ENCODE results near the gene ZNF280A. TPM values are rescaled to one million over a fixed set of nuclear protein-coding genes. Genes with fewer than 3 reads are reported as not detected.
"Not testable (repeated sequence)": the region's sequence is repeated elsewhere in the genome, so short reads cannot be mapped to it uniquely, and the experiment has no call there.

The ZNF280A gene
- total RNA-seq, 1 donor from 2014 or later, result not detected

GRCh38 chr22:22513619-22514018 lies 6.5 kb downstream of the ZNF280A start:
- DNase-seq (ENCODE audit: low spot score), result no peak

- no peak for DNase-seq (ENCODE audit: low spot score)
Observed at GRCh38 chr22:22512951-22513350, 7.1 kb downstream of the ZNF280A start.

GRCh38 chr22:22510833-22511232 lies 9.2 kb downstream of the ZNF280A start:
- not testable (repeated sequence) for DNase-seq (ENCODE audit: low spot score)

GRCh38 chr22:22509912-22510311 lies 10.2 kb downstream of the ZNF280A start:
- not testable (repeated sequence) for DNase-seq (ENCODE audit: low spot score)

- peak; percentile 54 for DNase-seq (ENCODE audit: low spot score)
Observed at GRCh38 chr22:22508274-22509176, 11.5 kb downstream of the ZNF280A start, which contains the start of gene ZNF280B. TSS of gene ZNF280B (minus strand) at chr22:22508742. CDS start at chr22:22489398, 19,344 bp downstream.

- no peak for DNase-seq (ENCODE audit: low spot score)
Observed at GRCh38 chr22:22507743-22508273, 12.3 kb downstream of the ZNF280A start.

- DNase-seq (ENCODE audit: low spot score), result no peak
Observed at GRCh38 chr22:22506736-22507135, 13.3 kb downstream of the ZNF280A start.

- DNase-seq (ENCODE audit: low spot score), result no peak
Observed at GRCh38 chr22:22498267-22498666, 21.8 kb downstream of the ZNF280A start.

- DNase-seq (ENCODE audit: low spot score), result not testable (repeated sequence)
Observed at GRCh38 chr22:22491589-22491988, 28.5 kb downstream of the ZNF280A start.

GRCh38 chr22:22488736-22489135 lies 31.3 kb downstream of the ZNF280A start:
- DNase-seq (ENCODE audit: low spot score), result no peak

- DNase-seq (ENCODE audit: low spot score), result no peak
Observed at GRCh38 chr22:22487869-22488597, 32.0 kb downstream of the ZNF280A start.

- no peak for DNase-seq (ENCODE audit: low spot score)
Observed at GRCh38 chr22:22487059-22487458, 33.0 kb downstream of the ZNF280A start.

GRCh38 chr22:22486132-22486899 lies 33.8 kb downstream of the ZNF280A start:
- DNase-seq (ENCODE audit: low spot score), result no peak

- no peak for DNase-seq (ENCODE audit: low spot score)
Observed at GRCh38 chr22:22485524-22485923, 34.5 kb downstream of the ZNF280A start.

GRCh38 chr22:22484023-22484422 lies 36.0 kb downstream of the ZNF280A start:
- DNase-seq (ENCODE audit: low spot score), result no peak

GRCh38 chr22:22480940-22481339 lies 39.1 kb downstream of the ZNF280A start:
- DNase-seq (ENCODE audit: low spot score), result no peak

- no peak for DNase-seq (ENCODE audit: low spot score)
Observed at GRCh38 chr22:22479999-22480532, 40.0 kb downstream of the ZNF280A start.

- DNase-seq (ENCODE audit: low spot score), result no peak
Observed at GRCh38 chr22:22479116-22479515, 41.0 kb downstream of the ZNF280A start.

GRCh38 chr22:22478470-22478869 lies 41.6 kb downstream of the ZNF280A start:
- DNase-seq (ENCODE audit: low spot score), result no peak

- DNase-seq (ENCODE audit: low spot score), result no peak
Observed at GRCh38 chr22:22474733-22475132, 45.3 kb downstream of the ZNF280A start.

- not testable (repeated sequence) for DNase-seq (ENCODE audit: low spot score)
Observed at GRCh38 chr22:22471104-22471503, 49.0 kb downstream of the ZNF280A start.
